Endothelial cell (in vitro differentiated cells): ENCODE measurements around the gene DIDO1. TPM values are rescaled to one million over a fixed set of nuclear protein-coding genes. Genes with fewer than 3 reads are reported as not detected.

ENCODE experiments used
- DNase-seq: peaks from one replicate; pipeline ENCODE4 v3.0.0; 2021; ENCODE audit warnings: low spot score
- H3K27ac Mint-ChIP-seq: one replicate; pipeline ENCODE4 v1.8.0; 2021; ENCODE audit warnings: mixed read lengths, inconsistent platforms; ENCODE audit not compliant: unreplicated experiment
- H3K27me3 Mint-ChIP-seq: one replicate; pipeline ENCODE4 v1.8.0; 2021; ENCODE audit warnings: mild to moderate bottlenecking, moderate library complexity, mixed read lengths, inconsistent platforms; ENCODE audit not compliant: unreplicated experiment
- H3K36me3 Mint-ChIP-seq: one replicate; pipeline ENCODE4 v1.8.0; 2021; ENCODE audit warnings: mild to moderate bottlenecking, low read depth, mixed read lengths, inconsistent platforms; ENCODE audit not compliant: unreplicated experiment
- H3K4me1 Mint-ChIP-seq: one replicate; pipeline ENCODE4 v1.8.0; 2021; ENCODE audit warnings: mild to moderate bottlenecking, mixed read lengths, inconsistent platforms; ENCODE audit not compliant: unreplicated experiment
- H3K4me3 Mint-ChIP-seq: one replicate; pipeline ENCODE4 v1.8.0; 2021; ENCODE audit warnings: mild to moderate bottlenecking, mixed read lengths, inconsistent platforms; ENCODE audit not compliant: unreplicated experiment
- H3K9me3 Mint-ChIP-seq: one replicate; pipeline ENCODE4 v1.8.0; 2021; ENCODE audit warnings: mixed read lengths, inconsistent platforms; ENCODE audit not compliant: unreplicated experiment
- CTCF ChIP-seq: fragments of 200-600 bp; sonication (generic); IDR thresholded peaks from one replicate; pipeline ENCODE4 v1.5.0; 2021; ENCODE audit warnings: antibody characterized with exemption; ENCODE audit not compliant: unreplicated experiment
- total RNA-seq: library from RNA; stranded (reverse); fragmentation: NEBNext Ultra II Directional; extraction: Animal tissue kit (Norgen Biotek cat#: 25700); gene quantifications from one replicate; pipeline ENCODE4 v1.2.1, GENCODE V29; 2021; ENCODE audit not compliant: unreplicated experiment

DIDO1 gene
- total RNA-seq, 1 donor from 2014 or later = 61.0 TPM

- no peak for DNase-seq
- Mint-ChIP-seq H3K9me3 (no peaks in the 10 kb centered on the region), H3K4me3 (no peak overlapping the region), H3K36me3 (peaks cover 26% of the 10 kb centered on the region), H3K27ac (no peak overlapping the region), H3K27me3 (peaks cover 4% of the 10 kb centered on the region), H3K4me1 (peaks cover 10% of the 10 kb centered on the region)
- TF ChIP-seq CTCF = no peak
Observed at GRCh38 chr20:62949153-62949821, 23.0 kb upstream of the DIDO1 start.

DNA sequence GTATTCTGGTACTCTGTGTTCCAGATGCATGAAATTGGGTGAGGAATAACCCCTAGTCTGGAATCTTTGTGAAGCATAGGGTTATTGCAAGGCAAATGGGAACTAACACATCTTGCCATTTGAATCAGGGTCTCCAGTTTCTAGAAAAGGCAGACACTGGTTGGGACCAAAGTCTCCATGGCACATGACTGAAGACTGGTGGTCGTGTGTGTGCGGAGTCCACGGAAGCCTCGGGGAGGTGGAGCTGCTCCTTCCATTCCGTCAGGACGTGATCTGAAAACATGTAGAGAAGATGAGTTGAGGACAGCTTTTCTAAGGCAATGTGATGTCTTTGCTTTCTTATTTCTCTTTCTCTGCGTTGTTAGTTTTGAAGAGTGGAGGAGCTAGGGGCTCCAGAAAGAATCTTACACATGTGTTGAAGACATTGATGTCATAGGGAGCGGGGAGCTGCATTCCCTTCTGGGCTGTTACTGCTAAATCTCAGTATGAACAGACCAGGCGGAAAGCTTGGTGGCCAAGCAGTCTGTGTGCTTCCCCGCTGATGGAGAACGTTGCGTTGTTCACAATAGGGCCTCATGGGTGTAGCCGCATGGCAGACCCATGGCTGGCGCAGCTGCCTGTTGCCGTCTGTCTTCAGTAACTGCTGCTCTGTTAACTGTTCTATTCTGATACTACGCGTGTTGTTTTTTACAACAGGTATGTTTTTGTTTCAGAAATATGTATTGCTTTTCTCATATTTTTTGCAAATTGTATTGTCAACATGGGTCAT is 21.4 kb upstream of the DIDO1 start:
- Mint-ChIP-seq H3K36me3 (peaks cover 29% of the 10 kb centered on the region), H3K4me1 (peaks cover 2% of the 10 kb centered on the region), H3K27me3 (peaks cover 4% of the 10 kb centered on the region), H3K9me3 (no peaks in the 10 kb centered on the region), H3K4me3 (no peak overlapping the region), H3K27ac (no peak overlapping the region)
- no peak for DNase-seq
- no peak for TF ChIP-seq CTCF

DNA sequence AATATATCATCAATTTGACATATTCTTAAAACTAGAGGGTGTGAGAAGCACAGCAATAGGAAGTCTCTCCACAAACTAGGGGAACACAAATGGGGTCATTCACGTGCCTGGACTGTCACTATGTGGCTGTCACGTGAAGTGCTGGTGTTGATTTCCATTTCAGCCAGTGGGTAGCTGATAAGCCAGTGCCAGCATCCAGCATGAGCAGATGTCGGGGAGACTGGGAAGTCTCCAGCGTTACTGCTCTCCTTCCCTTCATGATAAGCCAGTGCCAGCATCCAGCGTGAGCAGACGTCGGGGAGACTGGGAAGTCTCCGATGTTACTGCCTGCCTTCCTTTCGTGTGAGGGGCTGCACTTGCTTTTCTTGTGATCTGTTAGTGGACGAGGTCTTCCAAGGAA is 20.6 kb upstream of the DIDO1 start:
- H3K27me3 Mint-ChIP-seq = peaks cover 4% of the 10 kb centered on the region
- no peaks in the 10 kb centered on the region for H3K9me3 Mint-ChIP-seq
- no peak overlapping the region for H3K4me3 Mint-ChIP-seq
- DNase-seq = no peak
- H3K4me1 Mint-ChIP-seq = no peaks in the 10 kb centered on the region
- no peak overlapping the region for H3K27ac Mint-ChIP-seq
- no peak for TF ChIP-seq CTCF
- peaks cover 29% of the 10 kb centered on the region for H3K36me3 Mint-ChIP-seq

GRCh38 chr20:62945771-62946339 is 19.6 kb upstream of the DIDO1 start:
- no peak for TF ChIP-seq CTCF
- Mint-ChIP-seq H3K27me3 (peaks cover 7% of the 10 kb centered on the region), H3K27ac (no peak overlapping the region), H3K9me3 (no peaks in the 10 kb centered on the region), H3K4me3 (no peak overlapping the region), H3K36me3 (peaks cover 29% of the 10 kb centered on the region), H3K4me1 (no peaks in the 10 kb centered on the region)
- DNase-seq = no peak

- DNase-seq = no peak
- Mint-ChIP-seq H3K4me1 (peaks cover 2% of the 10 kb centered on the region), H3K27ac (no peak overlapping the region), H3K27me3 (peaks cover 3% of the 10 kb centered on the region), H3K4me3 (peak overlapping the region; percentile 38), H3K9me3 (no peaks in the 10 kb centered on the region), H3K36me3 (peaks cover 25% of the 10 kb centered on the region)
- no peak for TF ChIP-seq CTCF
Observed at GRCh38 chr20:62944746-62945145, 18.4 kb upstream of the DIDO1 start.
